ENCODE measurements around the gene DNAL4.

- TF ChIP-seq POLR2A (IDR thresholded peaks at IDR 0.05; ENCODE audit: low read depth, low read length) (no peak), POLR2AphosphoS5 (IDR thresholded peaks at IDR 0.05; ENCODE audit: low read depth, low read length) (no peak), TAF1 (IDR thresholded peaks at IDR 0.05; ENCODE audit: low read depth, low read length) (no peak), PAX5 (IDR thresholded peaks at IDR 0.05; ENCODE audit: insufficient read depth, low read length, severe bottlenecking) (no peak), SPI1 (IDR thresholded peaks at IDR 0.05; ENCODE audit: low read depth, low read length) (no peak)
These were observed 5.5 kb upstream of the DNAL4 start for GRCh38 chr22:38799265-38800002.

All from GM12891 (cell line).